HepG2 (cell line): ENCODE measurements around the gene EPB41L2. TPM values are rescaled to one million over a fixed set of nuclear protein-coding genes. Genes with fewer than 3 reads are reported as not detected.

Experiments used
- BORCS8-MEF2B ChIP-seq: sonication (generic); formaldehyde crosslinking; IDR thresholded peaks from 2 replicates; pipeline ENCODE4 v1.8.0; 2022; ENCODE audit warnings: mild to moderate bottlenecking, missing genetic modification reagents
- CAMTA2 ChIP-seq: sonication (generic); formaldehyde crosslinking; IDR thresholded peaks from 2 replicates; pipeline ENCODE4 v1.4.0; 2020; ENCODE audit warnings: mild to moderate bottlenecking, missing genetic modification reagents, borderline replicate concordance
- CHCHD3 ChIP-seq: sonication (generic); formaldehyde crosslinking; IDR thresholded peaks from 2 replicates; pipeline ENCODE4 v1.8.0; 2022; ENCODE audit warnings: mild to moderate bottlenecking, missing genetic modification reagents, moderate library complexity
- EEA1 ChIP-seq: sonication (generic); formaldehyde crosslinking; IDR thresholded peaks from 2 replicates; pipeline ENCODE4 v1.5.1; 2020; ENCODE audit warnings: mild to moderate bottlenecking, missing genetic modification reagents, borderline replicate concordance
- KLF12 ChIP-seq: sonication (generic); formaldehyde crosslinking; IDR thresholded peaks from 2 replicates; pipeline ENCODE4 v1.4.0; 2020; ENCODE audit warnings: missing genetic modification reagents, borderline replicate concordance
- KLF13 ChIP-seq: sonication (generic); formaldehyde crosslinking; IDR thresholded peaks from 2 replicates; pipeline ENCODE4 v1.4.0; 2020; ENCODE audit warnings: mild to moderate bottlenecking, missing genetic modification reagents
- NCOR1 ChIP-seq: fragments of 200-600 bp; sonication (generic); IDR thresholded peaks from 2 replicates; pipeline ENCODE4 v1.7.0; 2017; ENCODE audit warnings: antibody characterized with exemption, low read length, borderline replicate concordance
- PHF8 ChIP-seq: sonication (generic); formaldehyde crosslinking; IDR thresholded peaks from 2 replicates; pipeline ENCODE4 v1.5.0; 2020; ENCODE audit warnings: missing genetic modification reagents
- THYN1 ChIP-seq: sonication (generic); formaldehyde crosslinking; IDR thresholded peaks from 2 replicates; pipeline ENCODE4 v1.8.1; 2023; ENCODE audit warnings: low read depth, mild to moderate bottlenecking, moderate library complexity, missing genetic modification reagents, borderline replicate concordance
- TMF1 ChIP-seq: sonication (generic); formaldehyde crosslinking; IDR thresholded peaks from 2 replicates; pipeline ENCODE4 v1.8.1; 2022; ENCODE audit warnings: low read depth, missing genetic modification reagents
- ZBTB7A ChIP-seq: sonication (generic); formaldehyde crosslinking; IDR thresholded peaks from 2 replicates; pipeline ENCODE4 v1.8.0; 2022; ENCODE audit warnings: mild to moderate bottlenecking, missing genetic modification reagents
- ZFP36L2 ChIP-seq: sonication (generic); formaldehyde crosslinking; IDR thresholded peaks from 2 replicates; pipeline ENCODE4 v1.4.0; 2020; ENCODE audit warnings: missing genetic modification reagents
- ZFX ChIP-seq: sonication (generic); formaldehyde crosslinking; IDR thresholded peaks from 2 replicates; pipeline ENCODE4 v1.4.0; 2020; ENCODE audit warnings: mild to moderate bottlenecking, low read depth, missing genetic modification reagents, moderate library complexity
- ZIK1 ChIP-seq: sonication (generic); formaldehyde crosslinking; IDR thresholded peaks from 2 replicates; pipeline ENCODE4 v1.5.0; 2020; ENCODE audit warnings: mild to moderate bottlenecking, low read depth, missing genetic modification reagents, borderline replicate concordance
- ZNF143 ChIP-seq: sonication (generic); formaldehyde crosslinking; IDR thresholded peaks from 2 replicates; pipeline ENCODE4 v1.4.0; 2020; ENCODE audit warnings: missing genetic modification reagents
- ZNF263 ChIP-seq: sonication (generic); formaldehyde crosslinking; IDR thresholded peaks from 2 replicates; pipeline ENCODE4 v1.4.0; 2020; ENCODE audit warnings: missing genetic modification reagents
- ZNF549 ChIP-seq: sonication (generic); formaldehyde crosslinking; IDR thresholded peaks from 2 replicates; pipeline ENCODE4 v1.5.0; 2020; ENCODE audit warnings: missing genetic modification reagents
- ZNF720 ChIP-seq: sonication (generic); formaldehyde crosslinking; IDR thresholded peaks from 2 replicates; pipeline ENCODE4 v1.4.0; 2020; ENCODE audit warnings: missing genetic modification reagents
- polyA plus RNA-seq, 8 experiments: library from polyadenylated mRNA; depleted of rRNA in 3 of 8; stranded (reverse) in 7 of 8; unstranded in 1 of 8; fragments of >200 nt; fragmentation: Illumina TruSeq in 4 of 8; extraction: Trizol in 4 of 8; gene quantifications; 2 replicates each; pipeline versions ENCODE4 v1.2.1 to v1.2.3, GENCODE V29; 2011 to 2016; ENCODE audit warnings: low read depth in 4 of 8, missing spikeins in 1 of 8, mixed read lengths in 1 of 8; ENCODE audit not compliant: insufficient read depth in 1 of 8
- total RNA-seq, 5 experiments: library from RNA; depleted of rRNA; stranded (reverse); fragments of >200 nt; fragmentation: Illumina TruSeq; extraction: Trizol; gene quantifications; 2 replicates each; pipeline ENCODE4 v1.2.3, GENCODE V29; 2016; ENCODE audit warnings: low read depth in 1 of 5
- TF ChIP-seq, protein P1 (sequence below): sonication (generic); formaldehyde crosslinking; conservative IDR thresholded peaks from 2 replicates; pipeline ENCODE4 v1.4.0; 2020; ENCODE audit warnings: missing genetic modification reagents
- TF ChIP-seq, protein P2 (sequence below): IDR thresholded peaks from 2 replicates; pipeline ENCODE4 v1.6.1; 2016; ENCODE audit warnings: missing genetic modification reagents, missing compliant biosample characterization
- TF ChIP-seq, protein P3 (sequence below): sonication (generic); formaldehyde crosslinking; IDR thresholded peaks from 2 replicates; pipeline ENCODE4 v1.4.0; 2020; ENCODE audit warnings: missing genetic modification reagents
- TF ChIP-seq, protein P4 (sequence below): sonication (generic); formaldehyde crosslinking; IDR thresholded peaks from 2 replicates; pipeline ENCODE4 v1.5.0; 2020; ENCODE audit warnings: mild to moderate bottlenecking, missing genetic modification reagents
- TF ChIP-seq, protein P5 (sequence below): sonication (generic); formaldehyde crosslinking; IDR thresholded peaks from 2 replicates; pipeline ENCODE4 v1.4.0; 2020; ENCODE audit warnings: mild to moderate bottlenecking, missing genetic modification reagents

EPB41L2 gene
- total and polyA plus RNA-seq, 2 of the 13 experiments (the other 11 are each of a cell fraction or from before 2014, with no cell fraction given): 41.7 to 56.4 TPM

DNA sequence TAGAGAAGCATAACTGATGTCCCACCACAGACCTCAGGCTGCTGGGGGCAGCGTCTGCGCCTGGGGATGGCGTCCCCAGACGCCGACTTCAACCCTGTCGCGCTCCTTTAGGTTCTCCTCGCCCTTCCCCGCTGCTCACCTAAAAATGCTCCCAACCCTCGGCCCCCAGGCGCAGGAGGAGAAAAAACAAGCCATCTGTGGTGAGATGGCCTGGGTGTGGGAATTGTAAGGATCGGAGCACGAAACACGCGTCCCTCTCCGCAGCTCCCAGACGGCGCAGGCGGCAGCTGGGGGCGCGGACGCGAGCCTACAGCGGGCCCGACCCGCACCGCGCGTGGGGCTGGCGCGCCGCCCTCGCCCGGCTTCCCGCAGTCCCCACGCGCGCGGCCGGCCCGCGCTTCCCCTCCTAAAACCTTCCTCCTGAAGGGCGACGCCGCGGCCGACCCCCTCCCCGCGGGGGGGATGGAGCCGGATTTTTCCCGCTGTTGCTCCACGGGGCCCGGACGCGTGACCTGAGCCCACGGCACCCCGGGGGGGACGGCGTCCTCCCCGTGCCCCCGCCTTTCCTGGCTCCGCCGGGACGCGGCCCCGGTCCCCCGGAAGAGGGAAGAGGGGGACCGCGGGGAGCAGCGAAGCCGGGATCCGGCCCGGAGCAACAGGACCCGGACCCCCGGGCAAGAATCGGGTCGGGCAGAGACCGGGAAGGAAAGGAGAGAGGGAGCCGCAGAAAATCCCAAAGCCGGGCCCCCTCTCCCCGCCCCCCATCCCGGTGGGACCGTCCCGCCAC, 611 bp downstream of the EPB41L2 start (continued):
- TF ChIP-seq, protein P1, sequence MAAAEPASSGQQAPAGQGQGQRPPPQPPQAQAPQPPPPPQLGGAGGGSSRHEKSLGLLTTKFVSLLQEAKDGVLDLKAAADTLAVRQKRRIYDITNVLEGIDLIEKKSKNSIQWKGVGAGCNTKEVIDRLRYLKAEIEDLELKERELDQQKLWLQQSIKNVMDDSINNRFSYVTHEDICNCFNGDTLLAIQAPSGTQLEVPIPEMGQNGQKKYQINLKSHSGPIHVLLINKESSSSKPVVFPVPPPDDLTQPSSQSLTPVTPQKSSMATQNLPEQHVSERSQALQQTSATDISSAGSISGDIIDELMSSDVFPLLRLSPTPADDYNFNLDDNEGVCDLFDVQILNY (CRISPR knock-in tag): no peak
- TF ChIP-seq KLF13 (CRISPR knock-in tag) (0 out of 2 replicates have a peak, but pooled peaks have one; percentile 22), ZNF263 (CRISPR knock-in tag) (peak; percentile 47; the same call in 1 of the 2 replicates), ZBTB7A (CRISPR knock-in tag) (no peak), THYN1 (no peak), TMF1 (CRISPR knock-in tag) (no peak), PHF8 (peak; percentile 24; the same call in 1 of the 2 replicates), KLF12 (CRISPR knock-in tag) (peak; percentile 52; the same call in 1 of the 2 replicates), NCOR1 (no peak), EEA1 (CRISPR knock-in tag) (no peak), ZFX (no peak), ZIK1 (no peak), CAMTA2 (no peak), BORCS8-MEF2B (CRISPR knock-in tag) (no peak), ZNF549 (CRISPR knock-in tag) (no peak), ZNF143 (no peak), CHCHD3 (CRISPR knock-in tag) (no peak), ZFP36L2 (no peak), ZNF720 (CRISPR knock-in tag) (no peak)
- TF ChIP-seq, protein P2, sequence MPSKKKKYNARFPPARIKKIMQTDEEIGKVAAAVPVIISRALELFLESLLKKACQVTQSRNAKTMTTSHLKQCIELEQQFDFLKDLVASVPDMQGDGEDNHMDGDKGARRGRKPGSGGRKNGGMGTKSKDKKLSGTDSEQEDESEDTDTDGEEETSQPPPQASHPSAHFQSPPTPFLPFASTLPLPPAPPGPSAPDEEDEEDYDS (CRISPR knock-in tag): no peak
- TF ChIP-seq, protein P3, sequence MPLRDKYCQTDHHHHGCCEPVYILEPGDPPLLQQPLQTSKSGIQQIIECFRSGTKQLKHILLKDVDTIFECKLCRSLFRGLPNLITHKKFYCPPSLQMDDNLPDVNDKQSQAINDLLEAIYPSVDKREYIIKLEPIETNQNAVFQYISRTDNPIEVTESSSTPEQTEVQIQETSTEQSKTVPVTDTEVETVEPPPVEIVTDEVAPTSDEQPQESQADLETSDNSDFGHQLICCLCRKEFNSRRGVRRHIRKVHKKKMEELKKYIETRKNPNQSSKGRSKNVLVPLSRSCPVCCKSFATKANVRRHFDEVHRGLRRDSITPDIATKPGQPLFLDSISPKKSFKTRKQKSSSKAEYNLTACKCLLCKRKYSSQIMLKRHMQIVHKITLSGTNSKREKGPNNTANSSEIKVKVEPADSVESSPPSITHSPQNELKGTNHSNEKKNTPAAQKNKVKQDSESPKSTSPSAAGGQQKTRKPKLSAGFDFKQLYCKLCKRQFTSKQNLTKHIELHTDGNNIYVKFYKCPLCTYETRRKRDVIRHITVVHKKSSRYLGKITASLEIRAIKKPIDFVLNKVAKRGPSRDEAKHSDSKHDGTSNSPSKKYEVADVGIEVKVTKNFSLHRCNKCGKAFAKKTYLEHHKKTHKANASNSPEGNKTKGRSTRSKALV: 0 out of 2 replicates have a peak, but pooled peaks have one; percentile 38
- TF ChIP-seq, protein P4, sequence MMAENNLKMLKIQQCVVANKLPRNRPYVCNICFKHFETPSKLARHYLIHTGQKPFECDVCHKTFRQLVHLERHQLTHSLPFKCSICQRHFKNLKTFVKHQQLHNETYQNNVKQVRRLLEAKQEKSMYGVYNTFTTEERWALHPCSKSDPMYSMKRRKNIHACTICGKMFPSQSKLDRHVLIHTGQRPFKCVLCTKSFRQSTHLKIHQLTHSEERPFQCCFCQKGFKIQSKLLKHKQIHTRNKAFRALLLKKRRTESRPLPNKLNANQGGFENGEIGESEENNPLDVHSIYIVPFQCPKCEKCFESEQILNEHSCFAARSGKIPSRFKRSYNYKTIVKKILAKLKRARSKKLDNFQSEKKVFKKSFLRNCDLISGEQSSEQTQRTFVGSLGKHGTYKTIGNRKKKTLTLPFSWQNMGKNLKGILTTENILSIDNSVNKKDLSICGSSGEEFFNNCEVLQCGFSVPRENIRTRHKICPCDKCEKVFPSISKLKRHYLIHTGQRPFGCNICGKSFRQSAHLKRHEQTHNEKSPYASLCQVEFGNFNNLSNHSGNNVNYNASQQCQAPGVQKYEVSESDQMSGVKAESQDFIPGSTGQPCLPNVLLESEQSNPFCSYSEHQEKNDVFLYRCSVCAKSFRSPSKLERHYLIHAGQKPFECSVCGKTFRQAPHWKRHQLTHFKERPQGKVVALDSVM (CRISPR knock-in tag): no peak
- TF ChIP-seq, protein P5, sequence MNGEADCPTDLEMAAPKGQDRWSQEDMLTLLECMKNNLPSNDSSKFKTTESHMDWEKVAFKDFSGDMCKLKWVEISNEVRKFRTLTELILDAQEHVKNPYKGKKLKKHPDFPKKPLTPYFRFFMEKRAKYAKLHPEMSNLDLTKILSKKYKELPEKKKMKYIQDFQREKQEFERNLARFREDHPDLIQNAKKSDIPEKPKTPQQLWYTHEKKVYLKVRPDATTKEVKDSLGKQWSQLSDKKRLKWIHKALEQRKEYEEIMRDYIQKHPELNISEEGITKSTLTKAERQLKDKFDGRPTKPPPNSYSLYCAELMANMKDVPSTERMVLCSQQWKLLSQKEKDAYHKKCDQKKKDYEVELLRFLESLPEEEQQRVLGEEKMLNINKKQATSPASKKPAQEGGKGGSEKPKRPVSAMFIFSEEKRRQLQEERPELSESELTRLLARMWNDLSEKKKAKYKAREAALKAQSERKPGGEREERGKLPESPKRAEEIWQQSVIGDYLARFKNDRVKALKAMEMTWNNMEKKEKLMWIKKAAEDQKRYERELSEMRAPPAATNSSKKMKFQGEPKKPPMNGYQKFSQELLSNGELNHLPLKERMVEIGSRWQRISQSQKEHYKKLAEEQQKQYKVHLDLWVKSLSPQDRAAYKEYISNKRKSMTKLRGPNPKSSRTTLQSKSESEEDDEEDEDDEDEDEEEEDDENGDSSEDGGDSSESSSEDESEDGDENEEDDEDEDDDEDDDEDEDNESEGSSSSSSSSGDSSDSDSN (CRISPR knock-in tag): peak; percentile 13
